GM12872 (cell line): Measurements from ENCODE around the gene LRRC7.

Experiments
- TF ChIP-seq, protein P1 (sequence below): IDR thresholded peaks from 3 replicates; pipeline ENCODE4 v1.5.1; 2011; ENCODE audit warnings: low read depth, mild to moderate bottlenecking, low read length, moderate library complexity; ENCODE audit not compliant: insufficient read depth

Gene LRRC7

GRCh38 chr1:69567652-69568420, at the start of gene LRRC7:
Gene LRRC7 (plus strand): TSS chr1:69567922. CDS start chr1:69568640, 718 bp downstream.
- TF ChIP-seq, protein P1, sequence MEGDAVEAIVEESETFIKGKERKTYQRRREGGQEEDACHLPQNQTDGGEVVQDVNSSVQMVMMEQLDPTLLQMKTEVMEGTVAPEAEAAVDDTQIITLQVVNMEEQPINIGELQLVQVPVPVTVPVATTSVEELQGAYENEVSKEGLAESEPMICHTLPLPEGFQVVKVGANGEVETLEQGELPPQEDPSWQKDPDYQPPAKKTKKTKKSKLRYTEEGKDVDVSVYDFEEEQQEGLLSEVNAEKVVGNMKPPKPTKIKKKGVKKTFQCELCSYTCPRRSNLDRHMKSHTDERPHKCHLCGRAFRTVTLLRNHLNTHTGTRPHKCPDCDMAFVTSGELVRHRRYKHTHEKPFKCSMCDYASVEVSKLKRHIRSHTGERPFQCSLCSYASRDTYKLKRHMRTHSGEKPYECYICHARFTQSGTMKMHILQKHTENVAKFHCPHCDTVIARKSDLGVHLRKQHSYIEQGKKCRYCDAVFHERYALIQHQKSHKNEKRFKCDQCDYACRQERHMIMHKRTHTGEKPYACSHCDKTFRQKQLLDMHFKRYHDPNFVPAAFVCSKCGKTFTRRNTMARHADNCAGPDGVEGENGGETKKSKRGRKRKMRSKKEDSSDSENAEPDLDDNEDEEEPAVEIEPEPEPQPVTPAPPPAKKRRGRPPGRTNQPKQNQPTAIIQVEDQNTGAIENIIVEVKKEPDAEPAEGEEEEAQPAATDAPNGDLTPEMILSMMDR, result no peak

- TF ChIP-seq, protein P1, result no peak
Measured at GRCh38 chr1:69519006-69519405, 48.7 kb upstream of the LRRC7 start.

GRCh38 chr1:69520326-69520725, 47.4 kb upstream of the LRRC7 start:
- TF ChIP-seq, protein P1, result no peak

GRCh38 chr1:69523032-69523431, 44.7 kb upstream of the LRRC7 start:
- TF ChIP-seq, protein P1, result no peak

DNA sequence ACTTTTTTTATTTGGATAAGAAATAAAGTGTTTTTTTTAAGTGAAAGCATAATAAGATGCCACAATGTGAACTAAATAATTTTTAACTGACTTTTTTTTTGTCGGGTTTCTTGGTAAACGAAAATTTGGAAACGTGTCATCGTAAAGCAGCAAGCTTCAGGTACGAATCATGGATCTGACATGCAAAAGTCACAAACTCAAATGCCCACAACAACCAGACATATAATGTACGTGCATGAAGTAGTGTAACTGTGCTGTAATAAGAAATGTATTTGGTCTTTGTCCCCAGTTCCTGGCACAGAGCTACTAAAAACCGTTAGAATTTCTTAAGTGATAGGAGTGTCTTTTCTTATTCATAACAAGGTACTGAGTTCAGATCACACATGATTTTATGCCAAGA, 44.3 kb upstream of the LRRC7 start:
- TF ChIP-seq, protein P1, result no peak

DNA sequence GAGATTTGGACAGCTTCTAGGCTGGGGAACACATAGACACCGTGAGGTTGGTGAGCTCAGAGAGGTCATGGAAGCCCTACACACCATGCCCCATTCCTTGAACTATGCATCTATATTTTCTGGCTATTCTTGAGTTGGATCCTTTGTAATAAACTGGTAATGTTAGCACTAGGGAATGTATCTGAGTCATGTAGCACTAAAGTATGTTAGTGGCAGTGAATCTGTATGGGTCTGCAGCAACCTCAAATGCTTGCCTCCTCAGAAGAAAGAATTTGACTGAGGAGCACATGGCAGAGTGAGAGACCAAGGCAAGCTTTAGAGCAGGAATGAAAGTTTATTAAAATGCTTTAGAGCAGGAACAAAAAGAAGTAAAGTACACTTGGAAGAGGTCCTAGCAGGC, 43.7 kb upstream of the LRRC7 start:
- TF ChIP-seq, protein P1, result no peak

DNA sequence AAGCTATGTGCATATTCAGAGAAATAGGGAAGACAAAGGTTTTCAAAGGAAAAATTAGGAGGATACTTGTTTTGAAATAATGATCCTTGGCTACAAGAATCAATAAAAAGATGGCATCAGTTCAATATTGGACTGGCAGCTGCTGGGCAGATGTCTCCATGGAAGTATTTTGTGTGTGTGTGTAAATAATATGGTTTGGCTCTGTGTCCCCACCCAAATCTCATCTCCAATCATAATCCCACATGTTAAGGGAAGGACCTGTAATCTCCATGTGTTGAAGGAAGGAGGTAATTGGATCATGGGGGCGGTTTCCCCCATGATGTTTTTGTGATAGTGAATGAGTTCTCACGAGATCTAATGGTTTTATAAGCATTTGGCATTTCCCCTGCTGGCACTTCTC, 40.4 kb upstream of the LRRC7 start:
- TF ChIP-seq, protein P1, result no peak
